ENCODE data around the gene PRSS12.

The PRSS12 gene

GRCh38 chr4:118282692-118283091 is 70.1 kb downstream of the PRSS12 start:
- TF ChIP-seq CTCF (IDR thresholded peaks at IDR 0.05; ENCODE audit: control insufficient read depth, insufficient read depth, low read depth, low read length, missing control alignments): no peak
- H3K4me3 ChIP-seq (ENCODE audit: control insufficient read depth, low read depth, low read length): no peak overlapping the region
- no peak for DNase-seq (ENCODE audit: low read depth)

- no peak for TF ChIP-seq CTCF (IDR thresholded peaks at IDR 0.05; ENCODE audit: control insufficient read depth, insufficient read depth, low read depth, low read length, missing control alignments)
- no peak overlapping the region for H3K4me3 ChIP-seq (ENCODE audit: control insufficient read depth, low read depth, low read length)
- no peak for DNase-seq (ENCODE audit: low read depth)
These were observed 71.0 kb downstream of the PRSS12 start for GRCh38 chr4:118281611-118282442.

- DNase-seq (ENCODE audit: low read depth): peak; percentile 52
- H3K4me3 ChIP-seq (ENCODE audit: control insufficient read depth, low read depth, low read length): peak overlapping the region; percentile 61
- peak; percentile 71 for TF ChIP-seq CTCF (IDR thresholded peaks at IDR 0.05; ENCODE audit: control insufficient read depth, insufficient read depth, low read depth, low read length, missing control alignments)
These were observed 72.1 kb downstream of the PRSS12 start for GRCh38 chr4:118280501-118281218.

GRCh38 chr4:118279920-118280432 is 72.8 kb downstream of the PRSS12 start:
- peak overlapping the region; percentile 61 for H3K4me3 ChIP-seq (ENCODE audit: control insufficient read depth, low read depth, low read length)
- DNase-seq (ENCODE audit: low read depth): no peak
- TF ChIP-seq CTCF (IDR thresholded peaks at IDR 0.05; ENCODE audit: control insufficient read depth, insufficient read depth, low read depth, low read length, missing control alignments): no peak

GRCh38 chr4:118279328-118279727 is 73.5 kb downstream of the PRSS12 start:
- H3K4me3 ChIP-seq (ENCODE audit: control insufficient read depth, low read depth, low read length): peak overlapping the region; percentile 61
- no peak for DNase-seq (ENCODE audit: low read depth)
- TF ChIP-seq CTCF (IDR thresholded peaks at IDR 0.05; ENCODE audit: control insufficient read depth, insufficient read depth, low read depth, low read length, missing control alignments): no peak

- TF ChIP-seq CTCF (IDR thresholded peaks at IDR 0.05; ENCODE audit: control insufficient read depth, insufficient read depth, low read depth, low read length, missing control alignments): no peak
- peak; percentile 46 for DNase-seq (ENCODE audit: low read depth)
- peak overlapping the region; percentile 61 for H3K4me3 ChIP-seq (ENCODE audit: control insufficient read depth, low read depth, low read length)
These were observed 74.1 kb downstream of the PRSS12 start for GRCh38 chr4:118278473-118279274.
